H9 (cell line): ENCODE data around the gene PCDHAC1. TPM values are rescaled to one million over a fixed set of nuclear protein-coding genes. Genes with fewer than 3 reads are reported as not detected.

Source experiments
- DNase-seq: peaks from one replicate; pipeline ENCODE4 v3.0.0-alpha.2; 2017
- H2AFZ ChIP-seq: one replicate; pipeline ENCODE4 v1.6.1; 2013; ENCODE audit warnings: mild to moderate bottlenecking, low read length, control low read depth, moderate library complexity
- H2AK5ac ChIP-seq: 2 replicates; pipeline ENCODE4 v1.6.1; 2013; ENCODE audit warnings: low read length, control low read depth, mixed read lengths; ENCODE audit not compliant: insufficient read length
- H2BK120ac ChIP-seq: one replicate; pipeline ENCODE4 v1.6.1; 2013; ENCODE audit warnings: low read depth, mild to moderate bottlenecking, low read length, control low read depth, inconsistent platforms; ENCODE audit not compliant: poor library complexity, severe bottlenecking
- H2BK12ac ChIP-seq: 2 replicates; pipeline ENCODE4 v1.6.1; 2013; ENCODE audit warnings: low read length, control low read depth, mixed read lengths, low read depth; ENCODE audit not compliant: insufficient read length
- H2BK15ac ChIP-seq: 2 replicates; pipeline ENCODE4 v1.6.1; 2013; ENCODE audit warnings: low read depth, low read length, control low read depth
- H2BK20ac ChIP-seq: one replicate; pipeline ENCODE4 v1.6.1; 2013; ENCODE audit warnings: low read depth, mild to moderate bottlenecking, low read length, control low read depth, inconsistent platforms; ENCODE audit not compliant: poor library complexity, severe bottlenecking
- H2BK5ac ChIP-seq: 2 replicates; pipeline ENCODE4 v1.6.1; 2013; ENCODE audit warnings: low read length, control low read depth, mixed read lengths; ENCODE audit not compliant: insufficient read length
- H3K14ac ChIP-seq: 2 replicates; pipeline ENCODE4 v1.6.1; 2013; ENCODE audit warnings: low read length, control low read depth; ENCODE audit not compliant: insufficient read depth
- H3K18ac ChIP-seq: 2 replicates; pipeline ENCODE4 v1.6.1; 2013; ENCODE audit warnings: low read depth, mild to moderate bottlenecking, mixed read lengths, low read length, control low read depth; ENCODE audit not compliant: insufficient read length
- H3K23ac ChIP-seq: 2 replicates; pipeline ENCODE4 v1.6.1; 2013; ENCODE audit warnings: low read length, control low read depth, mixed read lengths, low read depth; ENCODE audit not compliant: insufficient read length
- H3K23me2 ChIP-seq: 2 replicates; pipeline ENCODE4 v1.6.1; 2013; ENCODE audit warnings: low read depth, mild to moderate bottlenecking, mixed read lengths, low read length, control low read depth; ENCODE audit not compliant: insufficient read length, poor library complexity, severe bottlenecking
- H3K27ac ChIP-seq: 2 replicates; pipeline ENCODE4 v1.5.1; 2013; ENCODE audit warnings: low read length, control low read depth, mixed read lengths, low read depth; ENCODE audit not compliant: insufficient read length
- H3K27me3 ChIP-seq: 2 replicates; pipeline ENCODE4 v1.6.1; 2013; ENCODE audit warnings: low read length, control low read depth, inconsistent platforms; ENCODE audit not compliant: insufficient read depth
- H3K4ac ChIP-seq: 2 replicates; pipeline ENCODE4 v1.6.1; 2013; ENCODE audit warnings: low read depth, mild to moderate bottlenecking, control low read depth, inconsistent platforms, low read length, moderate library complexity
- H3K4me1 ChIP-seq: 2 replicates; pipeline ENCODE4 v1.6.1; 2013; ENCODE audit warnings: low read length, control low read depth, inconsistent platforms; ENCODE audit not compliant: insufficient read depth
- H3K4me2 ChIP-seq: 2 replicates; pipeline ENCODE4 v1.6.1; 2013; ENCODE audit warnings: low read length, control low read depth, mixed read lengths; ENCODE audit not compliant: insufficient read length, insufficient read depth
- H3K56ac ChIP-seq: 2 replicates; pipeline ENCODE4 v1.6.1; 2013; ENCODE audit warnings: low read depth, mild to moderate bottlenecking, mixed read lengths, low read length, control low read depth; ENCODE audit not compliant: insufficient read length
- H3K79me1 ChIP-seq: 2 replicates; pipeline ENCODE4 v1.6.1; 2013; ENCODE audit warnings: low read depth, mild to moderate bottlenecking, moderate library complexity, low read length, control low read depth, inconsistent platforms; ENCODE audit not compliant: insufficient read depth, poor library complexity, severe bottlenecking
- H3K79me2 ChIP-seq: 2 replicates; pipeline ENCODE4 v1.6.1; 2013; ENCODE audit warnings: low read length, control low read depth, inconsistent platforms; ENCODE audit not compliant: insufficient read depth
- H3K9ac ChIP-seq: 2 replicates; pipeline ENCODE4 v1.6.1; 2013; ENCODE audit warnings: low read length, control low read depth, mixed read lengths; ENCODE audit not compliant: insufficient read length; ENCODE audit errors: extremely low read depth
- H3K9me3 ChIP-seq: one replicate; pipeline ENCODE4 v1.6.1; 2013; ENCODE audit warnings: low read depth, low read length, inconsistent platforms; ENCODE audit not compliant: control insufficient read depth
- H3T11ph ChIP-seq: one replicate; pipeline ENCODE4 v1.6.1; 2013; ENCODE audit warnings: mild to moderate bottlenecking, low read length, control low read depth, inconsistent platforms
- H4K20me1 ChIP-seq: one replicate; pipeline ENCODE4 v1.6.1; 2013; ENCODE audit not compliant: control insufficient read depth, insufficient read length, insufficient read depth
- H4K5ac ChIP-seq: 2 replicates; pipeline ENCODE4 v1.6.1; 2013; ENCODE audit warnings: low read depth, mild to moderate bottlenecking, mixed read lengths, low read length, control low read depth; ENCODE audit not compliant: insufficient read length
- H4K8ac ChIP-seq: replicated peaks from 2 replicates; pipeline ENCODE4 v1.6.1; 2013; ENCODE audit warnings: low read length, control low read depth, mixed read lengths, low read depth; ENCODE audit not compliant: insufficient read length
- H4K91ac ChIP-seq: 2 replicates; pipeline ENCODE4 v1.6.1; 2013; ENCODE audit warnings: low read depth, mild to moderate bottlenecking, moderate library complexity, mixed read lengths, low read length, control low read depth; ENCODE audit not compliant: insufficient read length
- H3K27ac Mint-ChIP-seq, 3 experiments: 2 replicates in 2 of 3; 3 replicates in 1 of 3; pipeline ENCODE4 v1.8.0; 2020 to 2021; ENCODE audit warnings: mixed read lengths in 3 of 3, mild to moderate bottlenecking in 1 of 3, moderate library complexity in 1 of 3
- H3K27me3 Mint-ChIP-seq: 2 replicates; pipeline ENCODE4 v1.8.0; 2021; ENCODE audit warnings: low read depth, mild to moderate bottlenecking, moderate library complexity, mixed read lengths
- H3K36me3 Mint-ChIP-seq, 3 experiments: 2 replicates in 2 of 3; 3 replicates in 1 of 3; pipeline ENCODE4 v1.8.0; 2020 to 2021; ENCODE audit warnings: low read depth in 3 of 3, mixed read lengths in 3 of 3; ENCODE audit not compliant: insufficient read depth in 1 of 3
- H3K4me1 Mint-ChIP-seq, 2 experiments: 2 replicates each; pipeline ENCODE4 v1.8.0; 2020; ENCODE audit warnings: mixed read lengths in 2 of 2
- H3K4me3 Mint-ChIP-seq, 2 experiments: 2 replicates in 1 of 2; 3 replicates in 1 of 2; pipeline ENCODE4 v1.8.0; 2020 to 2021; ENCODE audit warnings: mild to moderate bottlenecking in 2 of 2, mixed read lengths in 2 of 2, moderate library complexity in 1 of 2
- H3K9me3 Mint-ChIP-seq, 2 experiments: 2 replicates in 1 of 2; 3 replicates in 1 of 2; pipeline ENCODE4 v1.8.0; 2020; ENCODE audit warnings: mild to moderate bottlenecking in 2 of 2, mixed read lengths in 2 of 2, moderate library complexity in 1 of 2
- CTCF ChIP-seq: fragments of 200-600 bp; sonication (generic); conservative IDR thresholded peaks from 3 replicates; pipeline ENCODE4 v1.8.0; 2021; ENCODE audit warnings: antibody characterized with exemption, mild to moderate bottlenecking
- WGBS: extraction: QIAGEN DNeasy Blood & Tissue Kit; methylation state at CpG from one replicate; pipeline ENCODE4 v1.1.7; 2013; ENCODE audit warnings: missing lambda C conversion rate, low lambda C conversion rate, mixed read lengths; ENCODE audit not compliant: insufficient read length; ENCODE audit errors: extremely low coverage; 5-methylcytosine and 5-hydroxymethylcytosine counted together
- total RNA-seq: library from RNA; stranded (reverse); gene quantifications from 2 replicates; pipeline ENCODE4 v1.2.1, GENCODE V29; 2021

The PCDHAC1 gene
- total RNA-seq, 1 experiment from 2014 or later, result 8.7 TPM

- peaks cover 6% of the 10 kb centered on the region; the same call in 1 of the 2 replicates for H3K27me3 ChIP-seq
- H3K4ac ChIP-seq, result no peak within 1 kb of the TSS
- H3K79me2 ChIP-seq, result no peaks in the 10 kb centered on the region
- Mint-ChIP-seq H3K36me3 (peaks cover 0 to 4% (median 2%) of the 10 kb centered on the region in 3 experiments; a peak in 3 of 7 replicates), H3K9me3 (no peaks in the 10 kb centered on the region), H3K4me1 (peaks cover 40 to 44% of the 10 kb centered on the region in 2 experiments), H3K27me3 (peaks cover 41% of the 10 kb centered on the region), H3K27ac (peak within 1 kb of the TSS in 2 of 3 experiments; percentile 54 to 83; a peak in 3 of 7 replicates), H3K4me3 (peak within 1 kb of the TSS; percentile 82 to 94)
- no peaks in the 10 kb centered on the region for H3K9me3 ChIP-seq
- peaks cover 3% of the 10 kb centered on the region; the same call in 1 of the 2 replicates for H3K4me1 ChIP-seq
- no peak within 1 kb of the TSS for H3T11ph ChIP-seq
- no peak within 1 kb of the TSS for H3K23ac ChIP-seq
- peak within 1 kb of the TSS; percentile 54 for H3K4me2 ChIP-seq
- peaks cover 14% of the 10 kb centered on the region for H3K23me2 ChIP-seq
- no peak within 1 kb of the TSS for H2BK15ac ChIP-seq
- H4K8ac ChIP-seq, result no peak within 1 kb of the TSS
- WGBS, result no CpG with 5 or more reads among the region's 80 CpGs
- H2BK5ac ChIP-seq, result no peak within 1 kb of the TSS
- H3K9ac ChIP-seq, result peak within 1 kb of the TSS; percentile 44
- no peak within 1 kb of the TSS for H2AFZ ChIP-seq
- no peak within 1 kb of the TSS for H2AK5ac ChIP-seq
- DNase-seq, result peak; percentile 83
- no peak within 1 kb of the TSS for H3K56ac ChIP-seq
- no peak within 1 kb of the TSS; the same call in 1 of the 2 replicates for H3K14ac ChIP-seq
- H3K18ac ChIP-seq, result no peak within 1 kb of the TSS
- H2BK20ac ChIP-seq, result no peak within 1 kb of the TSS
- H3K79me1 ChIP-seq, result no peaks in the 10 kb centered on the region
- H4K5ac ChIP-seq, result no peak within 1 kb of the TSS
- no peak within 1 kb of the TSS for H3K27ac ChIP-seq
- no peak within 1 kb of the TSS for H2BK120ac ChIP-seq
- no peak within 1 kb of the TSS for H2BK12ac ChIP-seq
- no peak for TF ChIP-seq CTCF
- H4K91ac ChIP-seq, result no peak within 1 kb of the TSS
- peaks cover 2% of the 10 kb centered on the region for H4K20me1 ChIP-seq
Measured at GRCh38 chr5:140966293-140967225, 40.5 kb downstream of the PCDHAC1 start, which contains the start of gene PCDHAC2. Gene PCDHAC2 (plus strand): TSS chr5:140966476. CDS start chr5:140966767, 291 bp downstream.
